Lower lobe of right lung (tissue), 2 donors: ENCODE results near the gene SORCS2. TPM values are rescaled to one million over a fixed set of nuclear protein-coding genes. Genes with fewer than 3 reads are reported as not detected.

Experiments used
- ATAC-seq, 2 donors: fragments of 200-7000 bp; cut with Tn5 transposase; one replicate each; pipeline ENCODE4 v1.9.1; 2020 to 2022; ENCODE audit warnings: mild to moderate bottlenecking in 2 of 2, moderate library complexity in 2 of 2
- DNase-seq: peaks from one replicate; pipeline ENCODE4 v3.0.0-alpha.2; 2020
- H3K27ac ChIP-seq: fragments of 200-600 bp; one replicate; pipeline ENCODE4 v1.8.0; 2022
- H3K27me3 ChIP-seq: fragments of 200-600 bp; one replicate; pipeline ENCODE4 v1.8.0; 2022; ENCODE audit warnings: low read depth
- H3K36me3 ChIP-seq: fragments of 200-600 bp; one replicate; pipeline ENCODE4 v1.8.0; 2022; ENCODE audit warnings: mild to moderate bottlenecking
- H3K4me1 ChIP-seq: fragments of 200-600 bp; one replicate; pipeline ENCODE4 v1.8.0; 2022
- H3K4me3 ChIP-seq: fragments of 200-600 bp; one replicate; pipeline ENCODE4 v1.8.0; 2022; ENCODE audit warnings: mild to moderate bottlenecking
- H3K9me3 ChIP-seq: fragments of 200-600 bp; one replicate; pipeline ENCODE4 v1.8.0; 2022
- intact Hi-C: fragments of 100-400 bp; cut with DNase I; formaldehyde crosslinking; loops from one replicate; pipeline ENCODE4 v1.11.0; 2022
- total RNA-seq: library from RNA; stranded (reverse); fragmentation: NEBNext Ultra II Directional; extraction: Animal tissue kit (Norgen Biotek cat#: 25700); gene quantifications from one replicate; pipeline ENCODE4 v1.2.1, GENCODE V29; 2021
- TF ChIP-seq, protein P1 (sequence below): fragments of 200-600 bp; IDR thresholded peaks from one replicate; pipeline ENCODE4 v1.8.0; 2022; ENCODE audit warnings: antibody characterized with exemption, mild to moderate bottlenecking
- donor health status: DM: no; HTN: yes; CAD: no; lungs with severe emphysema.

The SORCS2 gene
- total RNA-seq, 1 donor from 2014 or later, result 5.8 TPM

DNA sequence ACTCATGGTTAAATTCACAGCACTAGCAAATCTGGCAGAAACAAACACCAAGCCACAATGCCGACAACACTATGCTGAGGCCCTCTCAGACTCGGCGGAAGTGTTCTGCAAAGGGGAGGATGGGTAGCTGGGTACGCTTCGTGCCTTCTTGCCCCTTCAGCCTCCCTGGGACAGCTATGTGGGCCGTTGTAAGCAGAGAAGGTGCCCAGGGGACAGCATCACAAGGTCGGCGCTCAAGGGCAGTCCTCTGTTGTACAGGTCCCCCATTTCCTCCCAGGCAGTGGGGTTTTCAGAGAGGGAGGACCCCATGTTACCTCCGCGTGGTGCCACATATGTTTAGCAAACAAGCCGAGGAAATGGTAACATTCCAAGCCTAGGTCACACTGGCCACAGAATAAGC lies 573.7 kb downstream of the SORCS2 start:
- H3K4me3 ChIP-seq, result no peak overlapping the region
- DNase-seq, result peak; percentile 20
- no peaks in the 10 kb centered on the region for H3K27me3 ChIP-seq
- intact Hi-C loops, result no loop called here
- no peaks in the 10 kb centered on the region for H3K9me3 ChIP-seq
- H3K36me3 ChIP-seq, result peaks cover 74% of the 10 kb centered on the region
- TF ChIP-seq, protein P1, sequence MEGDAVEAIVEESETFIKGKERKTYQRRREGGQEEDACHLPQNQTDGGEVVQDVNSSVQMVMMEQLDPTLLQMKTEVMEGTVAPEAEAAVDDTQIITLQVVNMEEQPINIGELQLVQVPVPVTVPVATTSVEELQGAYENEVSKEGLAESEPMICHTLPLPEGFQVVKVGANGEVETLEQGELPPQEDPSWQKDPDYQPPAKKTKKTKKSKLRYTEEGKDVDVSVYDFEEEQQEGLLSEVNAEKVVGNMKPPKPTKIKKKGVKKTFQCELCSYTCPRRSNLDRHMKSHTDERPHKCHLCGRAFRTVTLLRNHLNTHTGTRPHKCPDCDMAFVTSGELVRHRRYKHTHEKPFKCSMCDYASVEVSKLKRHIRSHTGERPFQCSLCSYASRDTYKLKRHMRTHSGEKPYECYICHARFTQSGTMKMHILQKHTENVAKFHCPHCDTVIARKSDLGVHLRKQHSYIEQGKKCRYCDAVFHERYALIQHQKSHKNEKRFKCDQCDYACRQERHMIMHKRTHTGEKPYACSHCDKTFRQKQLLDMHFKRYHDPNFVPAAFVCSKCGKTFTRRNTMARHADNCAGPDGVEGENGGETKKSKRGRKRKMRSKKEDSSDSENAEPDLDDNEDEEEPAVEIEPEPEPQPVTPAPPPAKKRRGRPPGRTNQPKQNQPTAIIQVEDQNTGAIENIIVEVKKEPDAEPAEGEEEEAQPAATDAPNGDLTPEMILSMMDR, result no peak
- no peaks in the 10 kb centered on the region for H3K4me1 ChIP-seq
- no peak overlapping the region for H3K27ac ChIP-seq
- no peak for ATAC-seq

GRCh38 chr4:7766661-7767345 lies 574.5 kb downstream of the SORCS2 start:
- TF ChIP-seq, protein P1, result no peak
- Histone ChIP-seq H3K27ac (no peak overlapping the region), H3K4me3 (no peak overlapping the region), H3K4me1 (no peaks in the 10 kb centered on the region), H3K36me3 (peaks cover 72% of the 10 kb centered on the region), H3K27me3 (no peaks in the 10 kb centered on the region), H3K9me3 (no peaks in the 10 kb centered on the region)
- intact Hi-C loops, result no loop called here
- DNase-seq, result peak; percentile 29
- ATAC-seq, result no peak

DNA sequence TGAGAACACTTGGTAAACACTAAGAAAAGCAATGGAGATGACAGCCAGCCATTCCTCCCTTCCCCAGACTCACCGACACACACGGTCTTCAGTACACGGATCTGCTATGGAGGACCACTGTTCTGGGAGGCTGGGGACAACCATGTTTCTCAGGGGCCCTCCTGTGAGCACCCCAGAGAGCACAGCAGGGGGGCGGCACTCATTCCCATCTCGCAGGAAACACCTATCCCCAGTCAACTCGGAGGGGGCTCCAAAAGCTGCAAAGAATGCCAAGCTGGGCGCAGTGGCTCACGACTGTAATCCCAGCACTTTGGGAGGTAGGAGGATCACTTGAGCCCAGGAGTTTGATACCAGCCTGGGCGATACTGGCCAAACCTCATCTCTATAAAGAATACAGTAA lies 575.2 kb downstream of the SORCS2 start:
- Histone ChIP-seq H3K9me3 (no peaks in the 10 kb centered on the region), H3K36me3 (peaks cover 73% of the 10 kb centered on the region), H3K27ac (no peak overlapping the region), H3K27me3 (no peaks in the 10 kb centered on the region), H3K4me1 (no peaks in the 10 kb centered on the region), H3K4me3 (no peak overlapping the region)
- peak; percentile 14 for DNase-seq
- TF ChIP-seq, protein P1, result no peak
- ATAC-seq, result no peak
- intact Hi-C loops, result no loop called here

DNA sequence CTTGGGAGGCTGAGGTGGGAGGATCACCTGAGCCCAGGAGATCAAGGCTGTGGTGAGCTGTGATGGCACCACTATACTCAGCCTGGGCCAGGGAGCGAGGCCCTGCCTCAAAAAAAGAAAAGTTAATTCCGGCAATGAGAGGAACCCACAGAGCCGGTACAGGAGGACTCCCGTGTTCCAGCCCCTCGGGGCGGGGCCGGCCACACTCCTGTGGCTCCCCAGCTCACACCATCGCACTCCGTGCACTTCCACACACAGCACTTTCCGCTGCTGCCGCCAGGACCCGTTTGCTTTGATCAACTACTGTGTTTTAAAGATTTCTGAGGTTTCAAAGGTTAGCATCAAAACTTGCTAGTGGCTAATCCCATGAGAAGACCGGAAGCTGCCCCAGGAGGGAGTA lies 575.6 kb downstream of the SORCS2 start:
- DNase-seq, result no peak
- intact Hi-C loops, result no loop called here

DNA sequence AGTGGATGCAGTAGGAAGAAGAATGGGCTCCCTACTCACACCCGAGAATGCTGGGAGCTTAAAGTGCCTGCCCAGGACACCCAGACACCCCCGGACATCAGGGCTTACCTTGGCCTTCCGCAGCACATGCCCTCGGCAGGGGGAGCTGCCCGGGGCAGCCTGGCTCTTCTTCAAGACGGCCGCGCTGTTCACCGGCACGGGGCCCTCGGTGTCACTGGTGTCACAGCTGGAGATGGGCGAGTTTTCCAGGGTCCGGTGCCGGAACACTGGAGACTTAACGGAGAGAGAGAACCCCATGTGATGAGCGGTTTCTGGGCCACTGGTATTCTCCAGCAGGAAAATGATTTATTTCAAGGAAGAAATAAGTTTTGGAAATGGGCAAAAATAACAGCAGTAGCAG lies 576.4 kb downstream of the SORCS2 start:
- intact Hi-C loops, result no loop called here
- H3K4me3 ChIP-seq, result no peak overlapping the region
- DNase-seq (peak; percentile 34), ATAC-seq (no peak)
- no peak overlapping the region for H3K27ac ChIP-seq
- H3K36me3 ChIP-seq, result peaks cover 73% of the 10 kb centered on the region
- H3K9me3 ChIP-seq, result no peaks in the 10 kb centered on the region
- no peaks in the 10 kb centered on the region for H3K27me3 ChIP-seq
- TF ChIP-seq, protein P1, result no peak
- H3K4me1 ChIP-seq, result no peaks in the 10 kb centered on the region

More for the DNA sequence above, 575.6 kb downstream of the SORCS2 start:
- Histone ChIP-seq H3K36me3 (peaks cover 73% of the 10 kb centered on the region), H3K4me1 (no peaks in the 10 kb centered on the region), H3K9me3 (no peaks in the 10 kb centered on the region), H3K27me3 (no peaks in the 10 kb centered on the region), H3K27ac (no peak overlapping the region), H3K4me3 (no peak overlapping the region)
- TF ChIP-seq, protein P1, result no peak
- no peak for ATAC-seq
